ENCODE measurements around the gene CPED1.

DNA sequence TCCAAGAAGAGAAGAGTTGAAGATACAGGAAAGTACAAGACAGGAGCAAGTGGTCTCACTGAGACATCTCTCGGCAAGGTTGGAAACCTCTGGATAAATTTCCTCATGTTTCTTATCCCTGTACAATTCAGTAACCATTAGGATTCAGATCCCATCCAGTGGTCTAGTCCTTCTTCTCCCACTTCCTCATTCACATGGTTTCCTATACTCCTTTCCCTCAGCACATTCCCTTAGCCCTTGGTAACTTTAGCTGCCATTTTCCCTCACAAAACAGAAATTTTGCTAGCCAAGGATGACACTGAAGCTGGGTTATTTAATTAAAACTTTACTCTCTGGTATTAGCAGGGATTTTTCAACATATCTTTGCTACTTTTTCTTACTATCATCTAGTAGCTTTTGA lies 82.6 kb downstream of the CPED1 start:
- no peak for TF ChIP-seq CTCF (IDR thresholded peaks at IDR 0.05)
- TF ChIP-seq POLR2AphosphoS5 (IDR thresholded peaks at IDR 0.05), result no peak
